Endodermal cell (in vitro differentiated cells): Measurements from ENCODE around the gene EFHC1. TPM values are rescaled to one million over a fixed set of nuclear protein-coding genes. Genes with fewer than 3 reads are reported as not detected.

Experiments
- DNase-seq: peaks from one replicate; pipeline ENCODE4 v3.0.0-alpha.2; 2017
- H3K27ac ChIP-seq: 2 replicates; pipeline ENCODE4 v1.5.1; 2013; ENCODE audit warnings: mild to moderate bottlenecking, low read depth, low read length, moderate library complexity
- H3K27me3 ChIP-seq: 2 replicates; pipeline ENCODE4 v1.6.1; 2013; ENCODE audit warnings: mild to moderate bottlenecking, low read length, moderate library complexity; ENCODE audit not compliant: insufficient read depth, control insufficient read depth, poor library complexity, severe bottlenecking
- H3K36me3 ChIP-seq: 2 replicates; pipeline ENCODE4 v1.7.0; 2013; ENCODE audit warnings: mild to moderate bottlenecking, low read length, moderate library complexity; ENCODE audit not compliant: control insufficient read depth, insufficient read depth
- H3K4me1 ChIP-seq: one replicate; pipeline ENCODE4 v1.7.0; 2013; ENCODE audit warnings: low read length; ENCODE audit not compliant: control insufficient read depth, insufficient read depth
- H3K4me3 ChIP-seq: 2 replicates; pipeline ENCODE4 v1.5.1; 2013; ENCODE audit warnings: mild to moderate bottlenecking, low read length, moderate library complexity
- H3K9ac ChIP-seq: 2 replicates; pipeline ENCODE4 v1.6.1; 2013; ENCODE audit warnings: mild to moderate bottlenecking, low read length, moderate library complexity; ENCODE audit not compliant: poor library complexity, severe bottlenecking; ENCODE audit errors: extremely low read depth
- H3K9me3 ChIP-seq: 2 replicates; pipeline ENCODE4 v1.6.1; 2013; ENCODE audit warnings: mild to moderate bottlenecking, low read length, moderate library complexity; ENCODE audit not compliant: control insufficient read depth
- H3K27ac Mint-ChIP-seq: 2 replicates; pipeline ENCODE4 v1.8.0; 2020; ENCODE audit warnings: mixed read lengths
- H3K27me3 Mint-ChIP-seq: 2 replicates; pipeline ENCODE4 v1.8.0; 2021; ENCODE audit warnings: mild to moderate bottlenecking, mixed read lengths; ENCODE audit not compliant: insufficient read depth
- H3K36me3 Mint-ChIP-seq: 2 replicates; pipeline ENCODE4 v1.8.0; 2020; ENCODE audit warnings: low read depth, mixed read lengths
- H3K4me1 Mint-ChIP-seq: 2 replicates; pipeline ENCODE4 v1.8.0; 2020; ENCODE audit warnings: mixed read lengths
- H3K4me3 Mint-ChIP-seq: 2 replicates; pipeline ENCODE4 v1.8.0; 2020; ENCODE audit warnings: mild to moderate bottlenecking, moderate library complexity, mixed read lengths
- H3K9me3 Mint-ChIP-seq: 2 replicates; pipeline ENCODE4 v1.8.0; 2020; ENCODE audit warnings: mild to moderate bottlenecking, mixed read lengths
- WGBS, 2 experiments: methylation state at CpG; one replicate each; pipeline versions ENCODE4 v1.1.5 to v1.1.7; 2013; ENCODE audit warnings: missing lambda C conversion rate in 2 of 2, mixed read lengths in 1 of 2; ENCODE audit not compliant: insufficient coverage in 1 of 2, insufficient read length in 1 of 2; 5-methylcytosine and 5-hydroxymethylcytosine counted together
- total RNA-seq, 2 donors: library from RNA; stranded (reverse); fragmentation: NEBNext Ultra II Directional in 1 of 2; extraction: Animal tissue kit (Norgen Biotek cat#: 25700) in 1 of 2; gene quantifications; 2 replicates in 1 of 2; 3 replicates in 1 of 2; pipeline ENCODE4 v1.2.1, GENCODE V29; 2021
- TF ChIP-seq, protein P1 (sequence below): fragments of 200-600 bp; sonication (generic); conservative IDR thresholded peaks from 2 replicates; pipeline ENCODE4 v1.5.0; 2021; ENCODE audit warnings: antibody characterized with exemption, mild to moderate bottlenecking

Gene EFHC1
- total RNA-seq, 2 donors from 2014 or later, result 26.4 to 46.4 TPM

DNA sequence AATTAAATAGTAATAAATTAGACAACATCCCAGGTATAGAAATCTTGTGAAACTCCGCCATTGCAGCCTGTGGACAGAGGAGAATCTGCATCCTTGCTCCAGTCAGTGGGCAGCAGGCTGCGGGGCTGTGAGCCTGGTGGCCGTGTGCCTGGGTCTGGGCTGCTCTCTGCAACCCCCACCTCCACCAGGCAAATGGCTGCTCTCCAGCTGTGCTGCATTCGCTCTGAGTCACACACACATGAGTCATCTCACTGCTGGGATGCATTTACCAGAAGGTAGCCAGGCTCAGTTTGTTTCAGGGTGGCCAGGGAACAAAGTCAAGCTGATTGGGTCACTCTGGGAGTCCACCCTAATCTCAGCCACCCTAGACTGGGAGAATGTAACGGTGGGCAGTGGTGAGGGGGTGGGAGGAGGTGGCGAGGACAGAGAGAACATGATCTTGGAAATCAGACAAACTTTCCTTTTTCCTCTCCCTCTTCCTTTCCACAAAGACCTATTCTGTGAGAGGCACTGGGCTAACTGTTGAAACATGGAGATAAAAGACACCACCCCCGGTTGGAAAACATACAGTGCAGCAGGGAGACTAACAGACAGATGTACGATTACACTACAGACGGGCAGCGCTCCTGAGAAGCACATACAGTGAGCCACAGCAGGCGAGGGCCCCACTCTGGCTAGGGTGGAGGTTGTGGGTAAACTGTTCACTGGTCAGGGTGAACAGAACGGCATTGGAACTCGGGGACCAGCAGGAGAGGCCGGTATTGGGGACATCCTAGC is 97.5 kb downstream of the EFHC1 start:
- TF ChIP-seq, protein P1, sequence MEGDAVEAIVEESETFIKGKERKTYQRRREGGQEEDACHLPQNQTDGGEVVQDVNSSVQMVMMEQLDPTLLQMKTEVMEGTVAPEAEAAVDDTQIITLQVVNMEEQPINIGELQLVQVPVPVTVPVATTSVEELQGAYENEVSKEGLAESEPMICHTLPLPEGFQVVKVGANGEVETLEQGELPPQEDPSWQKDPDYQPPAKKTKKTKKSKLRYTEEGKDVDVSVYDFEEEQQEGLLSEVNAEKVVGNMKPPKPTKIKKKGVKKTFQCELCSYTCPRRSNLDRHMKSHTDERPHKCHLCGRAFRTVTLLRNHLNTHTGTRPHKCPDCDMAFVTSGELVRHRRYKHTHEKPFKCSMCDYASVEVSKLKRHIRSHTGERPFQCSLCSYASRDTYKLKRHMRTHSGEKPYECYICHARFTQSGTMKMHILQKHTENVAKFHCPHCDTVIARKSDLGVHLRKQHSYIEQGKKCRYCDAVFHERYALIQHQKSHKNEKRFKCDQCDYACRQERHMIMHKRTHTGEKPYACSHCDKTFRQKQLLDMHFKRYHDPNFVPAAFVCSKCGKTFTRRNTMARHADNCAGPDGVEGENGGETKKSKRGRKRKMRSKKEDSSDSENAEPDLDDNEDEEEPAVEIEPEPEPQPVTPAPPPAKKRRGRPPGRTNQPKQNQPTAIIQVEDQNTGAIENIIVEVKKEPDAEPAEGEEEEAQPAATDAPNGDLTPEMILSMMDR, result no peak
- peaks cover 12% of the 10 kb centered on the region for H3K4me1 ChIP-seq
- 35 to 64% methylated on average over 8 to 12 of the region's 14 CpGs for WGBS, 2 experiments
- no peaks in the 10 kb centered on the region for H3K27me3 ChIP-seq
- Mint-ChIP-seq H3K4me3 (no peak overlapping the region), H3K36me3 (peaks cover 39% of the 10 kb centered on the region), H3K9me3 (no peaks in the 10 kb centered on the region), H3K27me3 (no peaks in the 10 kb centered on the region), H3K4me1 (peaks cover 26% of the 10 kb centered on the region), H3K27ac (peak overlapping the region; percentile 97)
- DNase-seq, result peak; percentile 94
- peak overlapping the region; percentile 66 for H3K27ac ChIP-seq
- no peaks in the 10 kb centered on the region for H3K9me3 ChIP-seq
- H3K36me3 ChIP-seq, result peaks cover 35% of the 10 kb centered on the region
- peak overlapping the region; percentile 12 for H3K9ac ChIP-seq
- peak overlapping the region; percentile 16 for H3K4me3 ChIP-seq

DNA sequence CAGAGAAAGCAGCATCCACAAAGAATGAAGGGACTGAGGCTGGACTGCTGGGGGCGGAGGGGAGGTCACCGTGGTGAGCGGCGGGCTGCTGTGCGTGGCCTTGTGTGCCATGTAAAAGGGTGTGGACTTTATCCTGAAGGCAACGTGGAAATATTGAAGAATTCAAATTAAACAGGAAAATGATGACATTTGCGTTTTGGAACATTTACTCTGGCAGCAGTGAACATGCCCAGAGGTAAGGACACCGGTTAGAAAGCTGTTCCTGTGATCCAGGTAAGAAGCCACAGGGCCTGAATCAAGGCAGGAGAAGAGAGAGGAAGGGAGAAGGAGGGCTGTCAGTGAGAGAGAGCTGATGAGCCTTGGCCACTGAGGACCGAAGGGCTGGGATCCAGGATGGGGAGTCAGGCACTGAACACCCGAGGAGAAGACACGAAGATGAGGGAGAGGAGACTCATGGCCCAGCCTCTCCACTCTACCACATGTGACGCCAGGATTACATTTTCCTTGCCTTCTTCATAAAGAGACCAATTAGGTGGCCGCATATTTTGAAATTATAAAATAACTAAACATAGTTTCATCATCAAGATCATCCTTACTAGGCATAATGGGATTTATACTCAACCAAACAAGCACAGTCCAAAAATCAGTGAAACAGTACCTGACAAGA is 98.3 kb downstream of the EFHC1 start:
- peaks cover 12% of the 10 kb centered on the region for H3K4me1 ChIP-seq
- H3K4me1 Mint-ChIP-seq, result peaks cover 30% of the 10 kb centered on the region

DNA sequence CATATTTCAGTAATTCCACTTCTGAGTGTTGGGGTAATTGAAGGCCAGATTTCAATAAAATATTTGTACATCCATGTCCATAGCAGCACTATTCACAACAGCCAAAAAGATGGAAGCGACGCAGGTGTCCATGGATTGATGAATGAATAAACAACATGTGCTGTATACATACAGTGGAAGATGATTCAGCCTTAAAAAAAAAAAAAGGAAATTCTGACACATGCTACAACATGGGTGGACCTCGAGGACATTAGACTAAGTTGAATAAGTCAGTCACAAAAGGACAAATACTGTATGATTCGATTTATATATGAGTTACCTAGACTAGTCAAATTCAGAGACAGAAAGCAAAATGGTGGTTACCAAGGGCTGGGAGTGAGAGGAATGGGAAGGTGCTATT is 99.5 kb downstream of the EFHC1 start:
- no peaks in the 10 kb centered on the region for H3K9me3 ChIP-seq
- DNase-seq, result no peak
- H3K27ac ChIP-seq, result no peak overlapping the region
- Mint-ChIP-seq H3K36me3 (peaks cover 26% of the 10 kb centered on the region), H3K4me1 (peaks cover 28% of the 10 kb centered on the region), H3K4me3 (no peak overlapping the region), H3K27me3 (no peaks in the 10 kb centered on the region), H3K27ac (no peak overlapping the region), H3K9me3 (no peaks in the 10 kb centered on the region)
- 91 to 94% methylated on average over 2 to 4 of the region's 4 CpGs for WGBS, 2 experiments
- peaks cover 22% of the 10 kb centered on the region for H3K36me3 ChIP-seq
- H3K27me3 ChIP-seq, result no peaks in the 10 kb centered on the region
- TF ChIP-seq, protein P1, result no peak
- H3K4me3 ChIP-seq, result no peak overlapping the region
- H3K4me1 ChIP-seq, result peaks cover 12% of the 10 kb centered on the region
- no peak overlapping the region for H3K9ac ChIP-seq

More for the DNA sequence above, 98.3 kb downstream of the EFHC1 start:
- no peak for DNase-seq
- H3K27ac ChIP-seq, result peak overlapping the region; percentile 66
- peak overlapping the region; percentile 16 for H3K4me3 ChIP-seq
- H3K27ac Mint-ChIP-seq, result peak overlapping the region; percentile 97
- H3K36me3 ChIP-seq, result peaks cover 32% of the 10 kb centered on the region
- no peak overlapping the region for H3K9ac ChIP-seq
- TF ChIP-seq, protein P1, result no peak
- no peaks in the 10 kb centered on the region for H3K27me3 Mint-ChIP-seq
- 86 to 88% methylated on average over 6 to 13 of the region's 13 CpGs for WGBS, 2 experiments
- H3K9me3 Mint-ChIP-seq, result no peaks in the 10 kb centered on the region
- H3K4me3 Mint-ChIP-seq, result no peak overlapping the region
- no peaks in the 10 kb centered on the region for H3K9me3 ChIP-seq
- H3K27me3 ChIP-seq, result no peaks in the 10 kb centered on the region
- H3K36me3 Mint-ChIP-seq, result peaks cover 36% of the 10 kb centered on the region
